GM18873 (cell line): Measurements from ENCODE around the gene BSN.

ENCODE experiments used
- ATAC-seq: cut with Tn5 transposase; IDR thresholded peaks from one replicate; pipeline ENCODE4 v1.9.1; 2021; ENCODE audit warnings: mild to moderate bottlenecking, moderate library complexity, moderate number of reproducible peaks; ENCODE audit not compliant: unreplicated experiment, low FRiP score

The BSN gene

GRCh38 chr3:49711489-49711888 is 157.2 kb downstream of the BSN start:
- ATAC-seq, result no peak

- ATAC-seq, result no peak
Observed at GRCh38 chr3:49712166-49712565, 157.9 kb downstream of the BSN start.

- no peak for ATAC-seq
Observed at GRCh38 chr3:49712631-49713317, 158.5 kb downstream of the BSN start.

- no peak for ATAC-seq
Observed at GRCh38 chr3:49713336-49714105, 159.2 kb downstream of the BSN start.

GRCh38 chr3:49714728-49715550 is 160.7 kb downstream of the BSN start:
- ATAC-seq, result no peak

GRCh38 chr3:49715611-49716121 is 161.4 kb downstream of the BSN start:
- no peak for ATAC-seq

- no peak for ATAC-seq
Observed at GRCh38 chr3:49716169-49716568, 161.9 kb downstream of the BSN start.

- ATAC-seq, result no peak
Observed at GRCh38 chr3:49716691-49717210, 162.5 kb downstream of the BSN start.

- ATAC-seq, result no peak
Observed at GRCh38 chr3:49717211-49717958, 163.1 kb downstream of the BSN start.

- ATAC-seq, result no peak
Observed at GRCh38 chr3:49717959-49718857, 163.9 kb downstream of the BSN start.

- ATAC-seq, result no peak
Observed at GRCh38 chr3:49718858-49719213, 164.6 kb downstream of the BSN start.

- ATAC-seq, result peak; percentile 39
Observed at GRCh38 chr3:49719214-49719884, 165.1 kb downstream of the BSN start, which contains the start of gene AMIGO3. TSS of gene AMIGO3 (minus strand) at chr3:49719684. CDS start at chr3:49719465, 219 bp downstream.
